ENCODE data around the gene ANO7. TPM values are rescaled to one million over a fixed set of nuclear protein-coding genes. Genes with fewer than 3 reads are reported as not detected.

The ANO7 gene
- total RNA-seq, 4 donors from 2014 or later, result 0.10 to 0.62 (median 0.24) TPM

GRCh38 chr2:241156971-241157441 is 31.5 kb upstream of the ANO7 start:
- Histone ChIP-seq H3K4me1 (peaks cover 5 to 7% of the 10 kb centered on the region in 2 donors), H3K27me3 (no peaks in the 10 kb centered on the region), H3K4me3 (no peak overlapping the region), H3K27ac (no peak overlapping the region), H3K36me3 (peaks cover 0 to 34% of the 10 kb centered on the region in 2 donors), H3K9me3 (no peaks in the 10 kb centered on the region)
- ATAC-seq (no peak), DNase-seq (no peak)
- TF ChIP-seq CTCF (IDR thresholded peaks at IDR 0.05 in 4 of 5, conservative IDR thresholded peaks at IDR 0.05 in 1 of 5), result no peak
- TF ChIP-seq POLR2A (IDR thresholded peaks at IDR 0.05), result no peak
- intact Hi-C loops (cut with DNase I; ENCODE audit: low total_unique reads) (loop anchor here (2.0 kb wide), 1 partner anchor 158 kb away; the partner anchor contains the start of gene SNED1), in situ Hi-C loops (cut with MboI; ENCODE audit: low sequenced_read_pairs in 4 of 4) (no loop called here)

GRCh38 chr2:241157841-241158545 is 30.5 kb upstream of the ANO7 start:
- H3K4me1 ChIP-seq, result peaks cover 15 to 17% of the 10 kb centered on the region in 2 donors
- intact Hi-C loops (cut with DNase I; ENCODE audit: low total_unique reads) (loop anchor here (2.0 kb wide), 1 partner anchor 159 kb away; the partner anchor contains the start of gene SNED1), in situ Hi-C loops (cut with MboI; ENCODE audit: low sequenced_read_pairs in 4 of 4) (no loop called here)
- H3K27me3 ChIP-seq, result no peaks in the 10 kb centered on the region
- ATAC-seq (no peak), DNase-seq (no peak)
- no peak overlapping the region for H3K4me3 ChIP-seq
- H3K27ac ChIP-seq, result no peak overlapping the region
- TF ChIP-seq POLR2A (IDR thresholded peaks at IDR 0.05) (no peak), CTCF (IDR thresholded peaks at IDR 0.05 in 4 of 5, conservative IDR thresholded peaks at IDR 0.05 in 1 of 5) (no peak)
- peaks cover 0 to 34% of the 10 kb centered on the region in 2 donors for H3K36me3 ChIP-seq
- no peaks in the 10 kb centered on the region for H3K9me3 ChIP-seq

- H3K36me3 ChIP-seq, result peaks cover 0 to 35% of the 10 kb centered on the region in 2 donors
- TF ChIP-seq POLR2A (IDR thresholded peaks at IDR 0.05), result no peak
- no peak for TF ChIP-seq CTCF (IDR thresholded peaks at IDR 0.05 in 4 of 5, conservative IDR thresholded peaks at IDR 0.05 in 1 of 5)
- H3K4me3 ChIP-seq, result no peak overlapping the region
- in situ Hi-C loops (cut with MboI; ENCODE audit: low sequenced_read_pairs in 4 of 4) (no loop called here), intact Hi-C loops (cut with DNase I; ENCODE audit: low total_unique reads) (no loop called here)
- H3K27ac ChIP-seq, result no peak overlapping the region
- ATAC-seq (no peak), DNase-seq (no peak)
- no peaks in the 10 kb centered on the region for H3K9me3 ChIP-seq
- H3K4me1 ChIP-seq, result peaks cover 20 to 21% of the 10 kb centered on the region in 2 donors
- H3K27me3 ChIP-seq, result no peaks in the 10 kb centered on the region
Observed at GRCh38 chr2:241158546-241158900, 30.0 kb upstream of the ANO7 start.

GRCh38 chr2:241159116-241159515 is 29.4 kb upstream of the ANO7 start:
- no peak for ATAC-seq
- no peak for TF ChIP-seq POLR2A (IDR thresholded peaks at IDR 0.05)
- peaks cover 21 to 22% of the 10 kb centered on the region in 2 donors for H3K4me1 ChIP-seq
- intact Hi-C loops (cut with DNase I; ENCODE audit: low total_unique reads), result no loop called here
- H3K9me3 ChIP-seq, result no peaks in the 10 kb centered on the region
- in situ Hi-C loops (cut with MboI; ENCODE audit: low sequenced_read_pairs in 4 of 4), result no loop called here
- no peak for DNase-seq
- H3K36me3 ChIP-seq, result peaks cover 0 to 39% of the 10 kb centered on the region in 2 donors
- H3K27ac ChIP-seq, result no peak overlapping the region
- no peaks in the 10 kb centered on the region for H3K27me3 ChIP-seq
- no peak overlapping the region for H3K4me3 ChIP-seq

GRCh38 chr2:241160318-241160717 is 28.2 kb upstream of the ANO7 start:
- DNase-seq, result no peak
- H3K4me1 ChIP-seq, result peaks cover 21 to 22% of the 10 kb centered on the region in 2 donors
- in situ Hi-C loops (cut with MboI; ENCODE audit: low sequenced_read_pairs in 4 of 4), result no loop called here
- ATAC-seq, result no peak
- H3K27ac ChIP-seq, result peak overlapping the region; percentile 82 to 92 (median 91)
- no peaks in the 10 kb centered on the region for H3K9me3 ChIP-seq
- H3K4me3 ChIP-seq, result no peak overlapping the region
- TF ChIP-seq POLR2A (IDR thresholded peaks at IDR 0.05) (no peak), CTCF (IDR thresholded peaks at IDR 0.05 in 4 of 5, conservative IDR thresholded peaks at IDR 0.05 in 1 of 5) (no peak)
- H3K36me3 ChIP-seq, result peaks cover 0 to 42% of the 10 kb centered on the region in 2 donors
- intact Hi-C loops (cut with DNase I; ENCODE audit: low total_unique reads), result loop anchor here (1.0 to 5.0 kb wide), 5 partner anchors 10 to 347 kb away; partner anchors contain the start of genes FARP2, HDLBP, PPP1R7 and SEPTIN2
- H3K27me3 ChIP-seq, result no peaks in the 10 kb centered on the region

Data from gastrocnemius medialis (tissue), 4 donors.